ENCODE data around the gene BCL2A1.
"Not testable (repeated sequence)": the region's sequence is repeated elsewhere in the genome, so short reads cannot be mapped to it uniquely, and the experiment has no call there.

Gene BCL2A1

GRCh38 chr15:79956354-79956939 is 14.5 kb downstream of the BCL2A1 start:
- no peak for DNase-seq

- DNase-seq, result no peak
Observed at GRCh38 chr15:79954661-79955060, 16.3 kb downstream of the BCL2A1 start.

GRCh38 chr15:79953951-79954444 is 17.0 kb downstream of the BCL2A1 start:
- DNase-seq, result no peak

DNA sequence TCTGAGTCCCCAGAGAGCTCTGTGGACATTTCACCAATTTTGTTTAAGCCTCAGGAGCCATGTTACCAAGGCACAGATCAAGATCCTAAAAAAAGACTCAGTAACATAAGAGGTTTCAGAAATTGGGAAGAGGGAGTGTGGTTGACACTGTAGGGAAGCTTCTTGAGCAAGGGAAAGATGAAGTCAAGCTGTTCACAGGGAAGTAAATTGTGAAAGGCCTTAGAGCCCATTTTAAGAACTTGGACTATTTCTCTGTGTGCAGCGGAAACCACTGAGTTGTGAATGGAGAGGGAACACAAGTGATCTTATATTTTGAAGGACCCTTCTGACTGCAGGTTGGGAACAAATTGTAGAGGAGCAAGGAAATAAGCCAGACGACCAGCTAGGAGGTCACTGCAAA is 18.7 kb downstream of the BCL2A1 start:
- DNase-seq, result peak; percentile 68

DNA sequence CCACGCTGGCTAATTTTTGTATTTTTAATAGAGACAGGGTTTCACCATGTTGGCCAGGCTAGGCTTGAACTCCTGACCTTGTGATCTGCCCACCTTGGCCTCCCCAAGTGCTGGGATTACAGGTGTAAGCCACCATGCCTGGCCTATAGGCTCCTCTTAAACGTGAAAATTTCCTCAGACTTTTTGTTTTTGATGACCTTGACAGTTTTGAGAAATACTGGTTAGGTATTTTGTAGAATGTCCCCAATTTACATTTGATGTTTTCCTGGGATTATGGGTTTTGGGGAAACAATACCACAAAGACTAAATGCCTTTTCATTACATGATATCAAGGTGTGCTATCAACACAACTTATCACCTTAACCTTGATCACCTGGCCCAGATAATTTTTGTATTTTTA is 20.7 kb downstream of the BCL2A1 start:
- no peak for DNase-seq

GRCh38 chr15:79948761-79949160 is 22.2 kb downstream of the BCL2A1 start:
- DNase-seq, result no peak

DNA sequence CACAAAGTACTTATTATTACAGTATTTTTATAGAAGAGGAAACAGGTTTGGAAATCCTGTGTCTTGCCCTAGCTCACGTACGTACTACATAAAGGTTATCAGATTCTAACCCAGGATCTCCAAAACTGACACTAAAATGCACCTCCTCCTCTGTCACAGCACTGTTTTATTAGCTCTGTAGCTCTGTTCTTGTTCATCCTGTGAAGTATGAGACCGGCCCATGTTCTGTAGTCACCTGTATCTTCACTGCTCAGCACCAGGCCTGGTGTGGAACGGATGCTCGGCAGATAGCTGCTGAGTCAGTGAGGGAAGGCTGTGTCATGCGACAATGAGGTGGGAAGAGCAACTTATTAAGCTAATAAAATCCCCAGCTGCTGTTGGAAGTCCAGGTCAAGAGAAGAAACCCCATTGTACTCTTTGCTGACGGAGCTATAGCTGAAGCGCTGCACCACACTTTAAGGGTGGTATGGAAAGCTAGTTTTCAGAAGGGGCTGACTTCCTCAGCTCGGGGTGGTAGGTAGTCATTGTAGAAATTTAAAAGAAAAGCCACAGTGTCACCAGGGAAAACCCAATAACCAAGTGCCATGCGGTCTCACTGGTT is 22.8 kb downstream of the BCL2A1 start:
- DNase-seq, result no peak

DNA sequence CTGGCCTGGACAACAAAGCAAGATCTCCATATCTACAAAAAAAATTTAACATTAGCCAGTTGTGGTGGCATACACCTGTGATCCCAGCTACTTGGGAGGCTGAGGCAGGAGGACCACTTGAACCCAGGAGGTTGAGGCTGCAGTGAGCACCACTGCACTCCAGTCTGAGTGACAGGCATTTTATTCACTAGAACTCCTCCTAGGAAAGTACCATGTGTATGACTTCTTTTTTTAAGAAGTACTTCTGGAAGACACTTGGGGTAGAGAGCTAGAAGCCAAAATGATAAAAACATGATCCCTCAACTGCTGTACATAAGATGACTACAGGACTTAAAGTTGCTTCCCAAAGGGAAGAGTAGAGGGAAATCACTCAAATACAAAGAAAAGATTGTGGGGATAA is 24.0 kb downstream of the BCL2A1 start:
- no peak for DNase-seq

- no peak for DNase-seq
Observed at GRCh38 chr15:79944622-79945021, 26.4 kb downstream of the BCL2A1 start.

- no peak for DNase-seq
Observed at GRCh38 chr15:79943820-79944219, 27.2 kb downstream of the BCL2A1 start.

GRCh38 chr15:79942741-79943481 is 28.1 kb downstream of the BCL2A1 start:
- DNase-seq, result peak; percentile 28

- DNase-seq, result no peak
Observed at GRCh38 chr15:79939399-79939798, 31.6 kb downstream of the BCL2A1 start.

DNA sequence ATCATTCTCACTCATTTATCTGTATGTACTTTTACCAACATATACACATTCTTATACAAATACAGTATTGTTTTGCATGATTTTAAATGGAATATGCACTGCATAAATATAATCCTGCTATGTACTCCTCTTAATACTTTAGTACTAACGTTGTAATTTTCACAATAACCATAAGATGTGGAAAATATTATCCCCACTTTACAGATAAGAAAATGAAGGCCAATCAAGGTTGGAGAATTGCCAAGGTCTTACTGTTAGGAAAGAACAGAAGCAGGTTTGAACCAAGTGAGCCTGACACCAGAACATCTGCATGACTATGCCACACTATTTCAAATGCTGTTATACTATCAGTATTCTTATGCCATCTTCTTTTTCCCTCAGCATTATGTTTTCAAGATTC is 32.9 kb downstream of the BCL2A1 start:
- no peak for DNase-seq

DNA sequence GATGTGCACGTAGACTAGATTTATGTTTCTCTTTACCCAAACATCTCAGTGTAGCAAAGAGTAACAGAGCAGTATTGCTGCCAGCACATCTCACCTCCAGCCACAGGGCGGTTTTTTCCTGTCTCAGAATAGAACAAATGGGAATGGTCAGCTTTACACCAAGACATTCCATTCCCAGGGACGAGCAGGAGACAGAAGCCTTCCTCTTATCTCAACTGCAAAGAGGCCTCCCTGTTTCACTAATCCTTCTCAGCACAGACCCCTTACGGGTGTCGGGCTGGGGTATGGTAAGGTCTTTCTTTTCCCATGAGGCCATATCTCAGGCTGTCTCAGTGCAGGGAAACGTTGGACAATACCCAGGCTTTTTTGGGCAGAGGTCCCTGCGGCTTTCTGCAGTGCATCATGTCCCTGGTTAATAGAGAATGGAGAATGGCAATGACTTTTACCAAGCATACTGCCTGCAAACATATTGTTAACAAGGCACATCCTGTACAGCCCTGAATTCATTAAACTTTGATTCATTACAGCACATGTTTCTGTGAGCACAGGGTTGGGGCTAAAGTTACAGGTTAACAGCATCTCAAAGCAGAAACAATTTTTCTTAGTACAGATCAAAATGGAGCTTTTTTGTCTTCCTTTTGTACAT is 35.3 kb downstream of the BCL2A1 start:
- not testable (repeated sequence) for DNase-seq

- no peak for DNase-seq
Observed at GRCh38 chr15:79933231-79933630, 37.8 kb downstream of the BCL2A1 start.

DNA sequence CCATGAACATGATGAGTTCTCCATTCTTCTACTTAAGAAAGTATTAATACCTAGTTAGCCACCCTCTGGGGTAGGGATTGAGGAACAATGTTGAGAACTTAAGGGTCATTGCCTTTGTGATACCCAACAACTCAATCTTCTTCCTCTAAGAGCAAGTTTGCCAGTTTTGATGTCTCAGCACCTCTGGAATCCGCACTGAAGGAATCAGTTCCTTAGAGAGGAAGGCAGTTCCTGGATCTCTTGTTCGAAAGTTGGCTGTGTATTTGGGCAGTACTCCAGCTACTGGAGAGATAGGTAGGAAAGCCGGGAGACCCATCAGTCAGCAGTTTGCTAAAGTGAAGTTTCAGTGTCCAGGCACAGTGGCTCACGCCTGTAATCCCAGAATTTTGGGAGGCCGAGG is 38.5 kb downstream of the BCL2A1 start:
- no peak for DNase-seq

DNA sequence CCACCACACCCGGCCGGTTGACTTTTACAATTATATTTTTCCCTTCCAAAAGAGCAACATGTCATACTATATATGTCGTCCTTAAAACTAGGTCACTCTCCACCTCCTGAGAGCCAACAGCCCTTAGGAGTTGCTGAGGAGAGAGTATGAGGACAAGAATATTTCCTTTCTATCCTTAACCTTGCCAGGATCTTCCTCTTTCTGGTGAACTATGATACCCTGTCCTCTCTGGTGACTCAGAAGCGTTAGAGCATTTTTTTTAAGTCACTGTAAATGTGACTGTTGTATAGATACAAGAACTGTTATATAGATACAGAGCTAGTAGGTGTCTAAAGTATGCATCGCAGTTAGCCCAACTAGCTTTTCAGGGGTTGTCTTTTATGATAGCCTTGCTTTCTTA is 40.5 kb downstream of the BCL2A1 start:
- no peak for DNase-seq

GRCh38 chr15:79929412-79929811 is 41.6 kb downstream of the BCL2A1 start:
- no peak for DNase-seq

DNA sequence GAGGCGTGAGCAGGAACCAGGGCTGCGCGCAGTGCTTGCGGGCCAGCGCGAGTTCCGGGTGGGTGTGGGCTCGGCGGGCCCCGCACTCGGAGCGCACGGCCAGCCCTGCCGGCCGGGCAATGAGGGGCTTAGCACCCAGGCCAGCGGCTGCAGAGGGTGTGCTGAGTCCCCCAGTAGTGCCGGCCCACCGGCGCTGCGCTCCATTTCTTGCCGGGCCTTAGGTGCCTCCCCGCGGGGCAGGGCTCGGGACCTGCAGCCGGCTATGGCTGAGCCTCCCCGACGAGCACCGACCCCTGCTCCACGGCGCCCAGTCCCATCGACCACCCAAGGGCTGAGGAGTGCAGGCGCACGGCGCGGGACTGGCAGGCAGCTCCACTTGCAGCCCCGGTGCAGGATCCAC is 44.9 kb downstream of the BCL2A1 start:
- DNase-seq, result not testable (repeated sequence)

GRCh38 chr15:79924379-79924778 is 46.6 kb downstream of the BCL2A1 start:
- DNase-seq, result no peak

DNA sequence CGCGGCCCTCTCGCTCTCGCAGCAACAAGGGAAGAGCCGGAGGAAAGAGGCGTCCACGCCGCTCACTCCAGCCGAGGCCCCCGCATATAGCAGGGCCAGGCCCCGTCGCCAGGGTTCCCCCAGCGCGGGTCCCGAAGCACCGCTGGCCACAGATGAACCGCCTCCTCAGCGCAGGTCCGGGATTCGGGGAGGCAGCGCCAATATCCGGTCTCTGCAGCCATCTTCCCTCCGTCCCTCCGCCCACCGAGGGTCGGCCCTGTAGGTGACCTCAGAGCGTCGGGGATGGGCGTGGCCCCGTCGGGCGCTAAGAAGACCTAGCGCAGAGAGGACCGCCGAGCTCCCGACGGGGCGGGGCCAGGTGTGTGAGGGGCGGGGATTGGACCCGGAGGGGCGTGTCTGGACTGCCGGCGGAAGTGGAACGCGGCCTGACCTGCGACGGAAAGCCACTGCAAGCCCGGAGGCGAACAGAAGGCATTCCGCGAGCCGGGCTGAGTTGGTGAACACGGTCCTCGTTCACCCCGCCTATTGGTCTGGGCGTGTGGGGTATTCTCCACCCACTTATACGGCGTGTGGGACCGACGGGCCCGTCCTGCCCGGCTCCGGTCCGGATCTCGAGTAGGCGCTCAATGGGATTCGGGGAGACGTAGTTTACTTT is 47.4 kb downstream of the BCL2A1 start:
- peak; percentile 66 for DNase-seq

DNA sequence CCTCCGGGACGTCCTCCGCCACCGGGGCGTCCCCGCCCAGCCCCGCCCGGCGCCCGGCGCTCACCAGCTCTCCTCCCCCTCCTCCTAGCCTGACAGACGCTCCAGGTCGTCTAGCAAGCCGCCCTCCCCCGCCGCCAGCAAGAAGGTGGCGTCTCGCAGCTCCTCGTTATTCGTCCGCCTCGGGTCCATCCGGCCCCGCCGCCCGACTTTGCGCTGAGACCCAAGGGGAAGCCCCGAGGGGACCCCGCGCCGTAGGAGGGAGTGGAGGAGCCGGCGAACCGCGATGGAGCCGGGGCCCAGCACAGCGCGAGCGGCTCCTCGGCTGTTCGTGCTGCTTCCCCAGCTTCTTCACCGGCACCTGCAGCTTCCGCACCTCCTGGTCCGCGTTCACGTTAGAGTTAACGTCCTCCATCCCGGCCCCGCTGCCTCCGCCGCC is 47.9 kb downstream of the BCL2A1 start:
- DNase-seq, result peak; percentile 13

- no peak for DNase-seq
Observed at GRCh38 chr15:79922512-79923078, 48.4 kb downstream of the BCL2A1 start.
